ENCODE data around the gene PAAF1. TPM values are rescaled to one million over a fixed set of nuclear protein-coding genes. Genes with fewer than 3 reads are reported as not detected.

The PAAF1 gene
- total RNA-seq, 1 experiment from 2014 or later: 21.6 TPM

DNA sequence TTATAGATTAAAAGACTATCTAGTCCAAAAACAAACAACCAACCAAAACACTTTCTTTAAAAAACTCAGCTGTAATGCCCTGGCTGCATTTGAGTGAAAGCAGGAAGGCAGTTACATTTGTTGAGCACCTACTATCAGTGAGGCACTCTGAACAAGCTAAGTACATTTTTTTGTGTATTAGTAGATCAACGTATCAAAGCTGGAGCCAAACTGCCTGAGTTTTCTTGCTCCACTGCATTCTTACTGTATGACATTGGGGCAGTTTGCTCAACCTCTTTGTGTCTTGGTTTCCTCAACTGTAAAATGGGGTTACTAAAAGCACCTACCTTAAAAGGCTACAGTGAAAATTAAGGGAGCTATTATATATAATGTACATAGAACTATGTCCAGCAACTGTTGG lies 22.1 kb upstream of the PAAF1 start:
- H3K4me3 Mint-ChIP-seq (ENCODE audit: unreplicated experiment): no peak overlapping the region
- no peak overlapping the region for H3K27ac Mint-ChIP-seq (ENCODE audit: low read depth, unreplicated experiment)
- TF ChIP-seq, protein P1, sequence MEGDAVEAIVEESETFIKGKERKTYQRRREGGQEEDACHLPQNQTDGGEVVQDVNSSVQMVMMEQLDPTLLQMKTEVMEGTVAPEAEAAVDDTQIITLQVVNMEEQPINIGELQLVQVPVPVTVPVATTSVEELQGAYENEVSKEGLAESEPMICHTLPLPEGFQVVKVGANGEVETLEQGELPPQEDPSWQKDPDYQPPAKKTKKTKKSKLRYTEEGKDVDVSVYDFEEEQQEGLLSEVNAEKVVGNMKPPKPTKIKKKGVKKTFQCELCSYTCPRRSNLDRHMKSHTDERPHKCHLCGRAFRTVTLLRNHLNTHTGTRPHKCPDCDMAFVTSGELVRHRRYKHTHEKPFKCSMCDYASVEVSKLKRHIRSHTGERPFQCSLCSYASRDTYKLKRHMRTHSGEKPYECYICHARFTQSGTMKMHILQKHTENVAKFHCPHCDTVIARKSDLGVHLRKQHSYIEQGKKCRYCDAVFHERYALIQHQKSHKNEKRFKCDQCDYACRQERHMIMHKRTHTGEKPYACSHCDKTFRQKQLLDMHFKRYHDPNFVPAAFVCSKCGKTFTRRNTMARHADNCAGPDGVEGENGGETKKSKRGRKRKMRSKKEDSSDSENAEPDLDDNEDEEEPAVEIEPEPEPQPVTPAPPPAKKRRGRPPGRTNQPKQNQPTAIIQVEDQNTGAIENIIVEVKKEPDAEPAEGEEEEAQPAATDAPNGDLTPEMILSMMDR (IDR thresholded peaks at IDR 0.05; ENCODE audit: unreplicated experiment): no peak
- POLR2A ChIA-PET: interaction anchor here (0.6 to 1.8 kb wide), 4 partner anchors 12 to 746 kb away, joined by 3 to 5 read pairs (median 4); no protein-coding TSS in a partner anchor
- BruUV-seq (replicated peaks): no TSS peak
- intact Hi-C loops (cut with micrococcal nuclease): no loop called here
- no peaks in the 10 kb centered on the region for H3K9me3 Mint-ChIP-seq (ENCODE audit: unreplicated experiment)
- H3K36me3 Mint-ChIP-seq (ENCODE audit: insufficient read depth, unreplicated experiment): peaks cover 17% of the 10 kb centered on the region
- no peaks in the 10 kb centered on the region for H3K4me1 Mint-ChIP-seq (ENCODE audit: insufficient read depth, unreplicated experiment)
- no peaks in the 10 kb centered on the region for H3K27me3 Mint-ChIP-seq (ENCODE audit: insufficient read depth, unreplicated experiment)
- no peak for DNase-seq (ENCODE audit: unreplicated experiment)
- CTCF ChIA-PET: no interaction called here

DNA sequence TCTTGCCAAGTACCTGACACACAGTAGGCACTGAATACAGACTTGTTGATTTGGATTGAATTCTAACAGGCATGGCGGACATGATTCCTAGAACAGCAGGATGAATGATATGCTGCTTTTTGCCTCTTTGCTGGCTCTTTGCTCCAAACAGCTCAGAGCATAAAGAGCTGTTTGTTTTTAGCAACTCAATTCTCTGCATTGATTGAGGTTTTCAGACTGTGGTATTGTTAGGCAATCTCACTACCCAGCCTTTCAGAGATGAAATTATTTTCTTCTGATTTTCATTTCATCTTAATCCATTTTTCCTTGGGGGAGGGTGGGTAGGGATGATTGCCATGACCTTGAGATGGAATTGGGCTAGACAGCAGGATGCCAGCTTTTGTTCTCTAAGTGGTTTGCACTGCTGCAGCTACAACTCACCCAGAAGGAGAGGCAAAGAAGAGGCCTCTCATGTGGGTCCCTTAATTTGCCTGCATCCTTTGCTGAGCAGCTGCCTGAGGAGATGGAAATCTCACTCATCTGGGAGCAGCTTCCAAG lies 20.7 kb upstream of the PAAF1 start:
- intact Hi-C loops (cut with micrococcal nuclease): no loop called here
- CTCF ChIA-PET: interaction anchor here (0.5 kb wide), 1 partner anchor 162 kb away, joined by 3 read pairs; no protein-coding TSS in a partner anchor
- Mint-ChIP-seq H3K27me3 (ENCODE audit: insufficient read depth, unreplicated experiment) (no peaks in the 10 kb centered on the region), H3K9me3 (ENCODE audit: unreplicated experiment) (no peaks in the 10 kb centered on the region), H3K4me3 (ENCODE audit: unreplicated experiment) (no peak overlapping the region), H3K36me3 (ENCODE audit: insufficient read depth, unreplicated experiment) (peaks cover 28% of the 10 kb centered on the region), H3K27ac (ENCODE audit: low read depth, unreplicated experiment) (no peak overlapping the region), H3K4me1 (ENCODE audit: insufficient read depth, unreplicated experiment) (no peaks in the 10 kb centered on the region)
- TF ChIP-seq, protein P1 (IDR thresholded peaks at IDR 0.05; ENCODE audit: unreplicated experiment): no peak
- no TSS peak for BruUV-seq (replicated peaks)
- DNase-seq (ENCODE audit: unreplicated experiment): no peak
- POLR2A ChIA-PET: interaction anchor here (0.7 to 1.4 kb wide), 4 partner anchors 9 to 446 kb away, joined by 3 to 4 read pairs (median 4); no protein-coding TSS in a partner anchor

DNA sequence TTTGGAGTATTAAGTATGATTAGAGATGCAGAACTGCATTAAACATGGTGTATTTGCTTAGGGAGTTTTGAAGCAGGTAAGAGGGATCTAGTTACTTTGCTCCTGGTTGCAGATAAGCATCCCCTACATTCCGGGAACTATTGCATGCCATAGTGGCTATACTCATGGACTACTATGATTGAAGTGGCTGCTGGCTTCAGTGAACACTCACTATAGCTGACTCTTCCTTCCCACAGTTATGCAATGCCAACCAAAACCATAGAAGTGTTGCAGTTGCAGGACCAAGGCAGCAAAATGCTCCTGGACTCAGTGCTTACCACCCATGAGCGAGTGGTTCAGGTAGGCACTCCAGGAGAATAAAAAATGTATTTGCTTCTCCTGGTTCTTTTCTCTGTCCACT lies 17.1 kb upstream of the PAAF1 start:
- Mint-ChIP-seq H3K27ac (ENCODE audit: low read depth, unreplicated experiment) (no peak overlapping the region), H3K36me3 (ENCODE audit: insufficient read depth, unreplicated experiment) (peaks cover 44% of the 10 kb centered on the region), H3K4me1 (ENCODE audit: insufficient read depth, unreplicated experiment) (no peaks in the 10 kb centered on the region), H3K4me3 (ENCODE audit: unreplicated experiment) (no peak overlapping the region), H3K27me3 (ENCODE audit: insufficient read depth, unreplicated experiment) (no peaks in the 10 kb centered on the region), H3K9me3 (ENCODE audit: unreplicated experiment) (no peaks in the 10 kb centered on the region)
- no TSS peak for BruUV-seq (replicated peaks)
- DNase-seq (ENCODE audit: unreplicated experiment): no peak
- CTCF ChIA-PET: no interaction called here
- TF ChIP-seq, protein P1 (IDR thresholded peaks at IDR 0.05; ENCODE audit: unreplicated experiment): no peak
- POLR2A ChIA-PET: interaction anchor here (1.0 kb wide), 1 partner anchor 13 kb away, joined by 4 read pairs; no protein-coding TSS in a partner anchor
- intact Hi-C loops (cut with micrococcal nuclease): no loop called here

DNA sequence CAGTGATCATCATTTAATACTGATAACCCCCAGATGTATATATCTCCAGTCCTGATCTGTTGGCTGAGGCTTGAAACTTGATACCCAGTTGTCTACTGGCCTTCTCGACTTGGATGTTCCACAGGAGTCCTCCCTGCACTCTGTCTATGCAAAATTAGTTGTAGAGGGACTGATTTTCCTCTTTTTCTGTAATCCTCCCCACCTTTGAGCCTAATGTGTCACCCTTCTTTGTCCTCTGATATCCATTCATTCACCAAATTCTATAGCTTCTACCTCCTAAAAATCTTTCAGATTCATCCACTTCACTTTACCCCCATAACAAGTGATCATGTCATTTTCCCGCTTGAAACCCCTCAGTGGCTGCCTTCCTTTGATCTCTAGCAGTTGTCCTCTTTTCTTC lies 16.6 kb upstream of the PAAF1 start:
- H3K4me1 Mint-ChIP-seq (ENCODE audit: insufficient read depth, unreplicated experiment): no peaks in the 10 kb centered on the region
- H3K27me3 Mint-ChIP-seq (ENCODE audit: insufficient read depth, unreplicated experiment): no peaks in the 10 kb centered on the region
- ChIA-PET CTCF (no interaction called here), POLR2A (interaction anchor here (1.0 kb wide), 1 partner anchor 14 kb away, joined by 4 read pairs; no protein-coding TSS in a partner anchor)
- no peak overlapping the region for H3K4me3 Mint-ChIP-seq (ENCODE audit: unreplicated experiment)
- TF ChIP-seq, protein P1 (IDR thresholded peaks at IDR 0.05; ENCODE audit: unreplicated experiment): no peak
- no peak for DNase-seq (ENCODE audit: unreplicated experiment)
- intact Hi-C loops (cut with micrococcal nuclease): no loop called here
- no peak overlapping the region for H3K27ac Mint-ChIP-seq (ENCODE audit: low read depth, unreplicated experiment)
- no peaks in the 10 kb centered on the region for H3K9me3 Mint-ChIP-seq (ENCODE audit: unreplicated experiment)
- peaks cover 41% of the 10 kb centered on the region for H3K36me3 Mint-ChIP-seq (ENCODE audit: insufficient read depth, unreplicated experiment)
- no TSS peak for BruUV-seq (replicated peaks)
